Ascending aorta (tissue), 2 donors: ENCODE results near the gene COL15A1. TPM values are rescaled to one million over a fixed set of nuclear protein-coding genes. Genes with fewer than 3 reads are reported as not detected.

ENCODE experiments used
- DNase-seq, 2 donors: peaks; one replicate each; pipeline ENCODE4 v3.0.0-alpha.2; 2019; ENCODE audit warnings: low spot score in 2 of 2
- H3K27ac ChIP-seq, 2 donors: fragments of 200-600 bp; sonication (generic); one replicate each; pipeline ENCODE4 v1.5.1; 2016 to 2017; ENCODE audit warnings: mild to moderate bottlenecking in 1 of 2
- H3K27me3 ChIP-seq: fragments of 200-600 bp; sonication (generic); one replicate; pipeline ENCODE4 v1.5.1; 2017
- H3K36me3 ChIP-seq, 2 donors: fragments of 200-600 bp; sonication (generic); one replicate each; pipeline ENCODE4 v1.5.1; 2016
- H3K4me1 ChIP-seq, 2 donors: fragments of 200-600 bp; sonication (generic); one replicate each; pipeline ENCODE4 v1.5.1; 2016 to 2017; ENCODE audit warnings: mild to moderate bottlenecking in 1 of 2
- H3K4me3 ChIP-seq, 2 donors: fragments of 200-600 bp; sonication (generic); one replicate each; pipeline ENCODE4 v1.5.1; 2016 to 2017; ENCODE audit warnings: mild to moderate bottlenecking in 1 of 2
- H3K9me3 ChIP-seq, 2 donors: fragments of 200-600 bp; sonication (generic); one replicate each; pipeline ENCODE4 v1.5.1; 2016
- intact Hi-C: fragments of 100-400 bp; cut with DNase I; formaldehyde crosslinking; loops from one replicate; pipeline ENCODE4 v1.15.1; 2023
- total RNA-seq: library from RNA; depleted of rRNA; stranded (reverse); fragments of >200 nt; gene quantifications from one replicate; pipeline ENCODE4 v1.1.0, GENCODE V29; 2016
- TF ChIP-seq, protein P1 (sequence below), 3 experiments: fragments of 200-600 bp in 2 of 3; fragments of 450-650 bp in 1 of 3; sonication (generic) in 2 of 3; IDR thresholded peaks; one replicate each; pipeline ENCODE4 v1.5.1; 2016 to 2019; ENCODE audit warnings: antibody characterized with exemption in 3 of 3, mild to moderate bottlenecking in 1 of 3, moderate library complexity in 1 of 3

Gene COL15A1
- total RNA-seq, 1 donor from 2014 or later: 58.6 TPM

GRCh38 chr9:98971915-98972223 lies 28.2 kb downstream of the COL15A1 start:
- TF ChIP-seq, protein P1, sequence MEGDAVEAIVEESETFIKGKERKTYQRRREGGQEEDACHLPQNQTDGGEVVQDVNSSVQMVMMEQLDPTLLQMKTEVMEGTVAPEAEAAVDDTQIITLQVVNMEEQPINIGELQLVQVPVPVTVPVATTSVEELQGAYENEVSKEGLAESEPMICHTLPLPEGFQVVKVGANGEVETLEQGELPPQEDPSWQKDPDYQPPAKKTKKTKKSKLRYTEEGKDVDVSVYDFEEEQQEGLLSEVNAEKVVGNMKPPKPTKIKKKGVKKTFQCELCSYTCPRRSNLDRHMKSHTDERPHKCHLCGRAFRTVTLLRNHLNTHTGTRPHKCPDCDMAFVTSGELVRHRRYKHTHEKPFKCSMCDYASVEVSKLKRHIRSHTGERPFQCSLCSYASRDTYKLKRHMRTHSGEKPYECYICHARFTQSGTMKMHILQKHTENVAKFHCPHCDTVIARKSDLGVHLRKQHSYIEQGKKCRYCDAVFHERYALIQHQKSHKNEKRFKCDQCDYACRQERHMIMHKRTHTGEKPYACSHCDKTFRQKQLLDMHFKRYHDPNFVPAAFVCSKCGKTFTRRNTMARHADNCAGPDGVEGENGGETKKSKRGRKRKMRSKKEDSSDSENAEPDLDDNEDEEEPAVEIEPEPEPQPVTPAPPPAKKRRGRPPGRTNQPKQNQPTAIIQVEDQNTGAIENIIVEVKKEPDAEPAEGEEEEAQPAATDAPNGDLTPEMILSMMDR (IDR thresholded peaks at IDR 0.05): no peak
- Histone ChIP-seq H3K4me3 (no peak overlapping the region), H3K9me3 (no peaks in the 10 kb centered on the region), H3K27me3 (no peaks in the 10 kb centered on the region), H3K27ac (no peak overlapping the region), H3K4me1 (peaks cover 0 to 29% of the 10 kb centered on the region in 2 donors), H3K36me3 (no peaks in the 10 kb centered on the region)
- DNase-seq: no peak
- intact Hi-C loops: loop anchor here (10.0 kb wide), 2 partner anchors 403 to 933 kb away; partner anchors contain the start of gene STX17

GRCh38 chr9:98972716-98973115 lies 29.0 kb downstream of the COL15A1 start:
- no peaks in the 10 kb centered on the region for H3K36me3 ChIP-seq
- no peak overlapping the region for H3K4me3 ChIP-seq
- TF ChIP-seq, protein P1 (IDR thresholded peaks at IDR 0.05): no peak
- DNase-seq: no peak
- H3K4me1 ChIP-seq: peaks cover 0 to 29% of the 10 kb centered on the region in 2 donors
- H3K27ac ChIP-seq: peak overlapping the region in 1 of 2 donors; percentile 39
- H3K27me3 ChIP-seq: no peaks in the 10 kb centered on the region
- H3K9me3 ChIP-seq: no peaks in the 10 kb centered on the region
- intact Hi-C loops: loop anchor here (10.0 kb wide), 2 partner anchors 402 to 932 kb away; partner anchors contain the start of gene STX17

DNA sequence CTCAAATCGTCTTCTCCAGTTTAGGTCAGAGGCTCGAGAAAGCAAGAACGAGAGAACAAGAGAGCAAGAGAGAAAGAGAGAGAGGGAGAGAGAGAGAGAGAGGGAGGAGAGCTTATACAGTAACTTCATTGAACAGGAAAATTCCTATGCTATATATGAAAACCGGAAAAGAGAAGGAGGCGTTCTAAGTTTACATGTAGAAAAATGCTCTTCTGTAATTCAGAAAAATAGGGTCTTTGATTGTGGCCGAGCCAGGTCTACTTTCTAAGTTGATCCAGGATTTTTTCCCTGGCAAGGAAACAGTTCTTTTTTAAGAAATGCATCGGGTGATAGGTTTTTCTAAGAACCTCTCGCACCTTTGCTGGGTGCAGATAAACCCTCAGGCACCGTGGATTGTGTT lies 29.5 kb downstream of the COL15A1 start:
- Histone ChIP-seq H3K9me3 (no peaks in the 10 kb centered on the region), H3K4me1 (peaks cover 0 to 29% of the 10 kb centered on the region in 2 donors), H3K4me3 (no peak overlapping the region), H3K27ac (peak overlapping the region in 1 of 2 donors; percentile 55), H3K36me3 (no peaks in the 10 kb centered on the region), H3K27me3 (no peaks in the 10 kb centered on the region)
- TF ChIP-seq, protein P1 (IDR thresholded peaks at IDR 0.05): no peak
- DNase-seq: no peak
- intact Hi-C loops: loop anchor here (10.0 kb wide), 2 partner anchors 402 to 932 kb away; partner anchors contain the start of gene STX17

DNA sequence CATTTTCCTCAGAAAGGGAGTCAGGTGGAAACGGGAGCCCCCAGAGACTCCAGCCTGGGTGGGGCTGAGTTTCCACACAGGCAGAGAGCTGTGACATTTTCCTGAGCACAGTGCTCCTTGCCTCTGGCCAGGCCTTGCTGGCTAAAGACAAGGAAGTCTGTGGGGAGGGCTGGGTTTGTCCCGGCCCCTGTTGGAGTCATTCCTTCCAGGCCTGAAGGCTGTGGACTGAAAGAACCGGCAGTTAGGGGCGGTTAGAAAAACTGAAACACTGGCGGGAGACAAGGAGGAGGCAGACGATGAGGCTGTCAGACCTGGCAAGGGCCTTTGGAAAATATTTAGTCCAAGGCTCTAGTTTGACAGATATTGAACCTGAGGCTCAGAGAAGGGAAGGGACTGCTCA lies 29.9 kb downstream of the COL15A1 start:
- Histone ChIP-seq H3K4me3 (no peak overlapping the region), H3K27ac (peak overlapping the region in 1 of 2 donors; percentile 55)
- intact Hi-C loops: loop anchor here (10.0 kb wide), 2 partner anchors 401 to 931 kb away; partner anchors contain the start of gene STX17

DNA sequence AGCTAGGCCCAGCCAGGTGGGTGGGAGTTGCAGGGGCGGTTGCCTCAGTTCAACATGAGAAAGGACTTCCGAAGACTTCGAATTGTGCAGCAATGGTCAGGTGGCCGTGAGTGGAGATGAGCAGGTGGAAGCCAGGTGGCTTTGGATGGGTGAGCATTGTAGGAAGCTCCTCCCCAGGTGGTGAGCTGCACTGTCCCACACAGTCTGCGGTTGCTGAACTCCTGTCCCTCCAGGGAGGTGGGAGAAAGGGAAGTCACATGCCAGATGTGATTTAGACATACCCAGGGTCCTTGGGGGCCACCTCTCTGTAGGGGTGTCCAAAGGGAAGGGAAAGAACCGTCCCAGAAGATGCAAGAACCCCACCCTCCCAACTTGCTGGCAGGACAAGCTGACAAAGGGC lies 30.4 kb downstream of the COL15A1 start:
- H3K27me3 ChIP-seq: no peaks in the 10 kb centered on the region
- H3K4me1 ChIP-seq: peaks cover 0 to 29% of the 10 kb centered on the region in 2 donors
- no peak overlapping the region for H3K4me3 ChIP-seq
- DNase-seq: no peak
- intact Hi-C loops: loop anchor here (2.0 to 10.0 kb wide), 3 partner anchors 167 to 931 kb away; partner anchors contain the start of gene STX17
- peak overlapping the region; percentile 38 to 55 for H3K27ac ChIP-seq
- no peaks in the 10 kb centered on the region for H3K9me3 ChIP-seq
- TF ChIP-seq, protein P1 (IDR thresholded peaks at IDR 0.05): no peak
- no peaks in the 10 kb centered on the region for H3K36me3 ChIP-seq

More for the DNA sequence above, 29.9 kb downstream of the COL15A1 start:
- TF ChIP-seq, protein P1 (IDR thresholded peaks at IDR 0.05): no peak
- peak in 1 of 2 donors; percentile 80 for DNase-seq
- H3K36me3 ChIP-seq: no peaks in the 10 kb centered on the region
- H3K9me3 ChIP-seq: no peaks in the 10 kb centered on the region
- H3K27me3 ChIP-seq: no peaks in the 10 kb centered on the region
- H3K4me1 ChIP-seq: peaks cover 0 to 29% of the 10 kb centered on the region in 2 donors
